Panc1 (cell line): ENCODE data around the gene ALK.

Experiments used
- CTCF ChIP-seq: fragments of 450-650 bp; IDR thresholded peaks from 2 replicates; pipeline ENCODE4 v1.5.1; 2017; ENCODE audit warnings: mild to moderate bottlenecking
- POLR2AphosphoS5 ChIP-seq: IDR thresholded peaks from 2 replicates; pipeline ENCODE4 v1.6.1; 2012; ENCODE audit warnings: mild to moderate bottlenecking, low read depth, low read length, moderate library complexity
- REST ChIP-seq, 2 experiments: IDR thresholded peaks; 2 replicates each; pipeline ENCODE4 v1.6.1; 2011 to 2012; ENCODE audit warnings: low read depth in 2 of 2, control low read depth in 1 of 2, low read length in 1 of 2, mild to moderate bottlenecking in 1 of 2, moderate library complexity in 1 of 2; ENCODE audit not compliant: insufficient read depth in 1 of 2
- SIN3A ChIP-seq: IDR thresholded peaks from 2 replicates; pipeline ENCODE4 v1.6.1; 2012; ENCODE audit warnings: low read depth, mild to moderate bottlenecking, low read length, moderate library complexity, borderline replicate concordance; ENCODE audit not compliant: insufficient read depth
- TCF7L2 ChIP-seq: IDR thresholded peaks from 2 replicates; pipeline ENCODE4 v1.6.1; 2011; ENCODE audit warnings: mild to moderate bottlenecking, low read depth, low read length, inconsistent platforms

- TF ChIP-seq CTCF (no peak), POLR2AphosphoS5 (no peak), REST (IDR thresholded peaks at IDR 0.05; ENCODE audit: insufficient read depth in 1 of 2, low read depth in 2 of 2, low read length in 1 of 2) (no peak), TCF7L2 (no peak), SIN3A (no peak)
Observed at GRCh38 chr2:29492701-29493100, 428.7 kb downstream of the ALK start.
